ENCODE data around the gene CD300LD. TPM values are rescaled to one million over a fixed set of nuclear protein-coding genes. Genes with fewer than 3 reads are reported as not detected.
"Not testable (repeated sequence)": the region's sequence is repeated elsewhere in the genome, so short reads cannot be mapped to it uniquely, and the experiment has no call there.

CD300LD gene
- polyA plus RNA-seq, 3 donors from 2014 or later = not detected

GRCh38 chr17:74558402-74558801 is 33.7 kb downstream of the CD300LD start:
- H3K27ac Mint-ChIP-seq, H3K36me3 Mint-ChIP-seq, H3K4me1 Mint-ChIP-seq, DNase-seq, H3K9me3 Mint-ChIP-seq, H3K4me3 Mint-ChIP-seq: not testable (repeated sequence)
- peaks cover 0 to 14% (median 2%) of the 10 kb centered on the region in 3 donors for H3K27me3 Mint-ChIP-seq (ENCODE audit: low read depth in 3 of 3)

DNA sequence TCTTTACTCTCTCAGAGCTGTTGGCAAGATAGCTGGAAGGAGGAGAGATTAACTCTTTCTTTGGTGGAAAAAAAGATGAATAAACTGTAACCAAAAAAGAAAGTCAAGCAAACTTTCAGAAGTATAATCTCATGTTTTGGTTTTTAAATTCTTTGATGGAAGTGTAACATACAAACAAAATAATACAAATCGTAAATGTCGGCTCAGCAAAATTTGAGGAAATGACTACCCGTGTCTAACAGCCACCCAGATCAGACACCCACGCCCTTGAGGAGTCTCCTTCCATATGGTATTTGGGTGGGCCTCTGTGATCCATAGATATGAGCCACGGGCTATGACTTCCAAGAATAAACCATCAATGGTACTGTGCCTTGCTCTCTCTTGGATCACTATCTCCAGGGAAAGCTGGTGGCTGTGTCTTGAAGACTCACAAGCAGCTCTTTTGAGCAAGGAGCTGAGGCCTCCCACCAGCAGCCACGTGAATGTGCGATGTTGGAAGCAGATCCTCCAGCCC is 36.6 kb downstream of the CD300LD start:
- Mint-ChIP-seq H3K27ac (no peak overlapping the region), H3K36me3 (no peaks in the 10 kb centered on the region), H3K4me3 (no peak overlapping the region), H3K4me1 (no peaks in the 10 kb centered on the region), H3K9me3 (no peaks in the 10 kb centered on the region), H3K27me3 (ENCODE audit: low read depth in 3 of 3) (peaks cover 0 to 5% (median 4%) of the 10 kb centered on the region in 3 donors)
- DNase-seq = no peak

DNA sequence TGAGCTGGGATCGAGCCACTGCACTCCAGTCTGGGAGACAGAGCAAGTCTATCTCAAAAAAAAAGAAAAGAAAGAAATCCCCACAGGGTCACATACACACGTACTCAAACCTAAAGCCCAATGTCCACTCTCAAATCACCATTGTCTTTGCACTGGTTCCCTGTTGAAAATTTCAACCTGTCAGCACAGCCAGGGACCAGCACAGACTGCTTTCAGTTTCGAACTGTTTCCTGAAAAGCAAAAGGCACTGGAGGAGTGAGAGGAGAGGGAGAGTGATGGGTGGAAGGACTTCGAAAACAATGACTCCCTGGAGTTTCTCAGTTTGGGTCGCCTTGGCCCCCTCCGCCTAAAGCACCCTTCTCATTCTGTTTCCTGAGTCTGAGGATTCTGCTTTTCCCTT is 37.2 kb downstream of the CD300LD start:
- no peak overlapping the region for H3K27ac Mint-ChIP-seq
- H3K36me3 Mint-ChIP-seq = no peaks in the 10 kb centered on the region
- no peaks in the 10 kb centered on the region for H3K4me1 Mint-ChIP-seq
- H3K4me3 Mint-ChIP-seq = no peak overlapping the region
- H3K9me3 Mint-ChIP-seq = no peaks in the 10 kb centered on the region
- DNase-seq = no peak
- H3K27me3 Mint-ChIP-seq (ENCODE audit: low read depth in 3 of 3) = peaks cover 0 to 5% (median 4%) of the 10 kb centered on the region in 3 donors

DNA sequence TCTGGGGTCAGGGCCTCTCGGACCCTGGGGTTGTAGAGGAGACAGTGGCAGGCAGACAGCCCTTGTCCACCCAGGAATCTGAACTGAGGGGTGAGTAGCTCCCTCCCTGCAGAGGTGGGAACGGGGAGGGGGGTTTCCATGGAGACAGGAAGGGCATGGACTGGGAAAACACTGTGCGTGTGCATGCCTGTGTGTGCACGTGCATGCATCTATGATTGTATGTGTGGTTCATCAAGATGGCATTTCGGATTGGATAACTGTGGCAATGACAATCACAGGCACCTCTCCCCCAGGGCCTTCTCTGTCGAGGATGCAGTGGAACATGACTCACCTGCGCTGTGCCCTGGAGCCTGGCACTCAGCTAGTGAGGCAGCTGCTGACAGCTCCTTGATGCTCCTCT is 40.0 kb downstream of the CD300LD start:
- Mint-ChIP-seq H3K27ac (no peak overlapping the region), H3K4me3 (no peak overlapping the region), H3K27me3 (ENCODE audit: low read depth in 3 of 3) (peaks cover 0 to 5% (median 0%) of the 10 kb centered on the region in 3 donors), H3K4me1 (peaks cover 5 to 13% of the 10 kb centered on the region in 2 donors), H3K9me3 (no peaks in the 10 kb centered on the region), H3K36me3 (no peaks in the 10 kb centered on the region)
- DNase-seq = no peak

DNA sequence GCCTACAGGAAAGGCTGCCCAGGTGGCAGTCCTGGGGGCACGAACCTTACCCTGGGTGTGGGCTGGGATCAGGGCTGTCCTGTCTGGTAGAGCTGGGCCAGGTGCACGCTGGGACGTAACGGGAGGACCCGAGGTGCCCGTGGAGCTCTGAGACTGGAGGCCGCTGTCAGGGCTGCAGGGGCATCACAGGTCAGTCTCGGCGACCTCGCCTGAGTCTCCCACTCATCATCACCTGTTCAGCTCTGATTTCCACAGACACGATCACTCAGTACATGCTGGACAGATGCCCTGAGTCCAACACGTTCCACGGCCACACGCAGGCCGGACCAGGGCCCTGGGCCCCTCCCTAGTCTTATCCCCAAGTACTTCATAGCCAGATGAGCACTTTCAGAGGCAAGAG is 41.5 kb downstream of the CD300LD start:
- Mint-ChIP-seq H3K27ac (peak overlapping the region in 1 of 6 donors; percentile 50), H3K4me1 (peaks cover 17 to 27% of the 10 kb centered on the region in 2 donors), H3K9me3 (no peaks in the 10 kb centered on the region), H3K4me3 (no peak overlapping the region), H3K36me3 (no peaks in the 10 kb centered on the region), H3K27me3 (ENCODE audit: low read depth in 3 of 3) (peaks cover 0 to 7% (median 0%) of the 10 kb centered on the region in 3 donors)
- DNase-seq = no peak

DNA sequence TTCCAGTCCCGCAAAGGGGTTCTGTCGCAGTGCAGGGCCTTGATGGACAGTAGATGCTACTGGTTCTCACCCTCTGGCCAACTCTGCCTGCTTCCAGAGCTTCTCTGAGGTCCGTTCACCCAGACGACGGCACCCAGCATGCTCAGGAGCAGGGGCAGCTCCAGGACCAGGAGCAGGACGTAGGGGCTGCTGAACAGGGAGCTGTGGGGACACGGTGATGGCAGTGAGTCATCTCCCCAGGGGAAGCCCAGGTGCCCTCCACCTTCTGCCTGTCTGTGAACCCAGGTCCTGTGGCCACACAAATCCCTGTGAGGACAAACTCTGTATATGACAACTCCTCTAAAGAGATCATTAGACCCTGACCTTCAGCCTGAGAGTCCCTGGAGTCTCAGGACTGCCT is 42.7 kb downstream of the CD300LD start:
- no peaks in the 10 kb centered on the region for H3K9me3 Mint-ChIP-seq
- no peak for DNase-seq
- peaks cover 28 to 40% of the 10 kb centered on the region in 2 donors for H3K4me1 Mint-ChIP-seq
- peaks cover 0 to 7% (median 0%) of the 10 kb centered on the region in 3 donors for H3K27me3 Mint-ChIP-seq (ENCODE audit: low read depth in 3 of 3)
- H3K36me3 Mint-ChIP-seq = no peaks in the 10 kb centered on the region
- no peak overlapping the region for H3K4me3 Mint-ChIP-seq
- no peak overlapping the region for H3K27ac Mint-ChIP-seq

DNA sequence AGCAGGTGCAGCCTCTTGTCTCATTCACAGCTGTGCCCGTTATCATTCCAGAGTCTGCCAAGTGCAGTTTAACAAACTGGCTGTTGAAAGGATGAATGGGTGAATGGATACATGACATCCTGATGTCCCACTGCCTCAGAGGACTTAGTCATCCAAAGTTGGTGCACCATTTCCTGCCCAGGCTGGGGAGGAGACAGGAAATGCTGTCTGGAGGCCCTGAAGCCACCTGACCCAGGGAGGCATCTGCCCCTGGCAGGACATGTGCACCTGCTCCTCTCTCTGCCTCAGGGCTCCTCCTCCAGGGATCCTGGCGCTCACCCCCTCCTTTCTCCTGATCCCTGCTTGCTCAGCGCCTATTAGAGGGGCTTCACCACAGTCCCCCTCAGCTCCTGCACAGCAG is 44.3 kb downstream of the CD300LD start:
- H3K27ac Mint-ChIP-seq = peak overlapping the region in 4 of 6 donors; percentile 44 to 76 (median 73)
- no peaks in the 10 kb centered on the region for H3K36me3 Mint-ChIP-seq
- no peaks in the 10 kb centered on the region for H3K9me3 Mint-ChIP-seq
- H3K4me1 Mint-ChIP-seq = peaks cover 32 to 44% of the 10 kb centered on the region in 2 donors
- H3K27me3 Mint-ChIP-seq (ENCODE audit: low read depth in 3 of 3) = peaks cover 0 to 4% (median 0%) of the 10 kb centered on the region in 3 donors
- DNase-seq = no peak
- H3K4me3 Mint-ChIP-seq = no peak overlapping the region

GRCh38 chr17:74547264-74547663 is 44.8 kb downstream of the CD300LD start:
- no peaks in the 10 kb centered on the region for H3K36me3 Mint-ChIP-seq
- peaks cover 32 to 44% of the 10 kb centered on the region in 2 donors for H3K4me1 Mint-ChIP-seq
- H3K27me3 Mint-ChIP-seq (ENCODE audit: low read depth in 3 of 3) = peaks cover 0 to 3% (median 0%) of the 10 kb centered on the region in 3 donors
- no peak overlapping the region for H3K4me3 Mint-ChIP-seq
- no peak for DNase-seq
- peak overlapping the region in 5 of 6 donors; percentile 44 to 76 (median 71) for H3K27ac Mint-ChIP-seq
- H3K9me3 Mint-ChIP-seq = no peaks in the 10 kb centered on the region

DNA sequence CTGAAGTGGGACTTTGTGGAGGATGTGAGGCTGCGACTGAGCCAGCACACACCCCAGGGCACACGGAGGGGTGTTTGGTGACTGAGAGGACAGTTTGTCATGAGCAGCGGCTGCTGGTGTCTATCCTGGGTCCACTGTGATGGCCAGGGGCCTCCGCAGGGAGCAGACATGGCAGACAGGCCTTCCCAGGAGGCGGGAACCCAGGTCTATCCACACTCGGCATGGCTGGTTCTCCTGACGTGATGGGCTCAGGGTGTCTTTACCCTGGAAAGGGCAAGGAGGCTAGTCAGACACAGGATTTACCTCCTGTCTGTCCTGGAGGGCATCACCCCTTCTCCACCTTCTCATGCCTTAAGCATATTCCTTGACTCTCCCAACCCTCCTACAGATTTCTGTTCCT is 45.5 kb downstream of the CD300LD start:
- H3K27ac Mint-ChIP-seq = peak overlapping the region in 5 of 6 donors; percentile 67 to 84 (median 73)
- no peaks in the 10 kb centered on the region for H3K9me3 Mint-ChIP-seq
- peaks cover 32 to 44% of the 10 kb centered on the region in 2 donors for H3K4me1 Mint-ChIP-seq

DNA sequence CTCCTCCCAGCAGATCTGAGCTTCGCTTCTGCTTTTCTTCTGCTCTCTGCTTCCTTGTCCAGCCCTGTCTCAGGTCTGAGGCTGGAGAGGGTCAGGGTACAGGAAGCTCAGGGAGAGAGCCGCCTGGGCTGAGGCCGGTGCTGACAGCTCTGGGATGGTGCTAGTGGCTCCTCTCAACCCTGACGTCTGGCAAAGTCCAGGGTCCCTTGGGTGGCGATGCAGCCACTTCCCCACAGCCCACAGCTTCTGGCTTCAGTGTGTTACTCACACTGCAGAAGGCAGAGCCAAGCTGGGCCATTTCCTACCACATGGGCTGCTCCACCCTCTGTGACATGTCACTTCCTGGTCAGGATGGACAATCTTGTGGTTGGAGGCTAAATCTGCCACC is 46.2 kb downstream of the CD300LD start, which contains the start of gene CD300C:
CD300C (minus strand) TSS at position 273 of the 388 bp plus-strand sequence. CDS start 333 bp downstream, outside the sequence.
- Mint-ChIP-seq H3K9me3 (no peaks in the 10 kb centered on the region), H3K27me3 (ENCODE audit: low read depth in 3 of 3) (peaks cover 0 to 3% (median 0%) of the 10 kb centered on the region in 3 donors), H3K4me3 (peak within 1 kb of the TSS; percentile 67 to 82 (median 74)), H3K36me3 (no peaks in the 10 kb centered on the region), H3K4me1 (peaks cover 32 to 44% of the 10 kb centered on the region in 2 donors), H3K27ac (peak within 1 kb of the TSS; percentile 67 to 84 (median 73))
- peak; percentile 36 to 44 (median 38) for DNase-seq

More for the DNA sequence above, 45.5 kb downstream of the CD300LD start:
- no peak for DNase-seq
- Mint-ChIP-seq H3K36me3 (no peaks in the 10 kb centered on the region), H3K27me3 (ENCODE audit: low read depth in 3 of 3) (peaks cover 0 to 3% (median 0%) of the 10 kb centered on the region in 3 donors), H3K4me3 (peak overlapping the region in 2 of 5 donors; percentile 51 to 74)

GRCh38 chr17:74544991-74545842 is 46.9 kb downstream of the CD300LD start:
- H3K9me3 Mint-ChIP-seq = no peaks in the 10 kb centered on the region
- peak overlapping the region; percentile 67 to 84 (median 73) for H3K27ac Mint-ChIP-seq
- H3K4me1 Mint-ChIP-seq = peaks cover 32 to 44% of the 10 kb centered on the region in 2 donors
- peak overlapping the region; percentile 67 to 82 (median 74) for H3K4me3 Mint-ChIP-seq
- DNase-seq = no peak
- peaks cover 0 to 2% (median 0%) of the 10 kb centered on the region in 3 donors for H3K36me3 Mint-ChIP-seq
- peaks cover 0 to 3% (median 0%) of the 10 kb centered on the region in 3 donors for H3K27me3 Mint-ChIP-seq (ENCODE audit: low read depth in 3 of 3)

GRCh38 chr17:74543891-74544760 is 48.0 kb downstream of the CD300LD start:
- Mint-ChIP-seq H3K27ac (peak overlapping the region in 2 of 6 donors; percentile 47 to 67), H3K4me1 (peaks cover 32 to 44% of the 10 kb centered on the region in 2 donors), H3K9me3 (no peaks in the 10 kb centered on the region), H3K27me3 (ENCODE audit: low read depth in 3 of 3) (peaks cover 0 to 5% (median 0%) of the 10 kb centered on the region in 3 donors), H3K4me3 (peak overlapping the region; percentile 9 to 82 (median 69)), H3K36me3 (peaks cover 0 to 3% (median 0%) of the 10 kb centered on the region in 3 donors)
- DNase-seq = no peak

GRCh38 chr17:74543406-74543805 is 48.7 kb downstream of the CD300LD start:
- DNase-seq = no peak
- Mint-ChIP-seq H3K27me3 (ENCODE audit: low read depth in 3 of 3) (peaks cover 0 to 5% (median 0%) of the 10 kb centered on the region in 3 donors), H3K9me3 (peaks cover 0 to 2% (median 0%) of the 10 kb centered on the region in 6 donors), H3K4me3 (peak overlapping the region in 1 of 5 donors; percentile 12), H3K36me3 (peaks cover 0 to 3% (median 0%) of the 10 kb centered on the region in 3 donors), H3K4me1 (peaks cover 32 to 44% of the 10 kb centered on the region in 2 donors), H3K27ac (no peak overlapping the region)

Measured in immature natural killer cell (primary cell).